Nucleus accumbens (tissue), 56 donors: ENCODE data around the gene CPLX4.

Experiments used
- DNase-seq, 56 donors: peaks; one replicate each; lab custom pipeline; 2025; lab: John Stamatoyannopoulos, UW

The CPLX4 gene, protein sequence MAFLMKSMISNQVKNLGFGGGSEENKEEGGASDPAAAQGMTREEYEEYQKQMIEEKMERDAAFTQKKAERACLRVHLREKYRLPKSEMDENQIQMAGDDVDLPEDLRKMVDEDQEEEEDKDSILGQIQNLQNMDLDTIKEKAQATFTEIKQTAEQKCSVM

DNA sequence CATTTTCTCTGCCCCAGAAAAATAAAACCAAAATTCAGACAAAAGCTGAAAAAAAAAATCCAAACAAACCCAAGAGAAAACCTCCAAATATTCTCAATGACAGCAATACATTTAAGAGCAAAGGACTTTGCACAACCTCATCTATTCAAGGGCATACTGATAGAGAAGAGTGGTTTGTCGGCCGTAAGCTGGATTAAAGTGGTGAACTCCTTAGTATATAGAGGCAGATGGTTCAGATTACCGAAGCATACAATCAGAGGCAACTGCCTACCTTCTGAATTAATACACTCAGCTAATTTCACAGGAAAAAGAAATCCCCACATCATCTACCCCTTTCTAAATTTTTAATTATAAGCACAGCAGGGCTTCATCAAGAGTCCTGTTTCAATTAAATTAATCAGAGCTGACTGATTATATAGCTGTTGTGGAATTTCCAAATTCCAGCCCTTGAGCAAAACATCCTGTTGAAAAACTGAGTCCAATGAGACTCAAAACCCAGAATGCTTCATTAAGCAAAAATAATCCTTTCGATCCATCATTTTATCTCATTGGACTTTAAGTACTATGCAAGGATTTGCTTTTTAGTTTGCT, at the start of gene CPLX4:
Gene CPLX4 (minus strand): TSS at position 190 of the 591 bp plus-strand sequence. CDS start 187 bp downstream, at position 3.
- DNase-seq, result no peak

DNA sequence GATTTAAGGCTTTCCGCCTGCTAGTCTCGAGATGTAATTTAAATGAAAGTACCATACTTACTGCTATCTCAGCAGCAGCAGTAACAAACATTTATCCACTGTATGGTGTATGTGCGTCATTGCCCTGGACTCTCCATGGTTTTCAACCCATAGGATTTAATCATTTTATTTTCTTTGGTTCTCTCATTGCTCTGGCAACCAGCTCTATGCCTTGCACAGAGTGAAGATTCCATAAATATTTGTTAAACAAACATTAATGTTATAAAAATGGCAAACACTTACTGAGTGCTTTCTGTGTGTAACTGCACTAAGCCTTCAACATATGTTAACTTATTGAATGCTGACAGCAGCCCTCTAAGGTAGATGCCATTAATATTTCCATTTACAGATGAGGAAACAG, 41.9 kb upstream of the CPLX4 start:
- no peak for DNase-seq

DNA sequence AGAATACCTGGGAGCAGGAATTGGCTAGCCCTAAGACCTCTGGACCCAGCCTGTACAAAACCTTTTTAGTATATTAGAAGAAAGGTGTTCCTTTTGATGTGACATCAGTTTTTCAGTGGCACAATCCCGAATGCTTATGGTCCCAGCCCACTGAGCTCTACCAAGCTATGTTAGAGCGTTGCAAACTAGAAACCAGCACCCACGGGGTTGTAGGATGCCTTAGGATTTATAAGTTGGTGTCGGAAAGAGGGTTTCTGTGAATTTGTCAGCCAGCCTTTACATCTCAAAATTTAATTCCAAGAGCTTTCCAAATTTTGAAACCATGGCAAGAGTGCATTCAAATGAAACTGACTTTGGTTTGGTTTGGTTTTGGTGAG, 41.1 kb upstream of the CPLX4 start:
- peak in 3 of 56 donors; percentile 37 to 55 (median 41) for DNase-seq

DNA sequence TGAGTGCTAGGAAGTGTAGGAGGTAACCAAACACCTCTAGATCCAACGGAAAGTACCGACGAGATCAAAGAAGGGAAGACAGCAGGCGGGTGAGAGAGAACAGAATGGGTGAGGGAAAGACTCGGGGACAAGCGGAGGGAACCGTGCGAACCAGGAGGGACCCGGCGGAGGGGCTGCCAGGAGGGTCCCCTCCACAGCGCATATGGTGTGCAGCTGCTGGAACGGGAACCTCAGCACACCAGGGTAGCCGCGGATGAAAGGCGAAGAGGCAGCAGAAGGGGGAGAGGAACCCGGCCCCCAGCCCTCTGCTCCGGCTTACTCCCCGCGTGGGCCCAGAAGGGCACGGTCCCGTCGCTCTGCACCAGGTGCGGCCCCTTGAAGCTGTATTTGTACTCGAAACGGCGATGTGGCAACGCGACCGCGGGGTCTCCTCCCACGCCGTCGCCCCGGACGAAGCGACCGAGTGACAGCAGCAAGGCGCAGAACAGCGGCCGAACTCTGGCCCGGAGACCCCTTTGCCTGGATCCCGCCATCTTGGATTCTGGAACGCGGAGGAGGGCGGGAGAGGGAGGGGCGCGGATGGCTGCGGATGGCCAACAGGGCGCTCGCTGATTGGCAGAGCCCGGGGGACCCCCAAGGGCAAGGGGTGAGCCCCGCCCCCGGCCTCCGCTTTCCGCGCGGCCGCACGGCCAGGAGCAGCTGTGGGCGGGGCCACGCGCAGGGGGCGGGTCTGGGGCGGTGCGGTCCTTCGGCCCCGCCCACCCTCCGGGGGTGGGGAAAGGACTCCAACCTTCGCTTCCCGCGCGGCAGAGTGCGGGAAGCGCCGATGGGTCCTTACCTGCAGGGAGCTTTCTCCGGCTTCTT, 40.5 kb upstream of the CPLX4 start, which contains the start of gene LMAN1:
Gene LMAN1 (minus strand): TSS at position 554 of the 864 bp plus-strand sequence. CDS start 21 bp downstream, at position 533.
- peak; percentile 52 to 98 (median 90) for DNase-seq

DNA sequence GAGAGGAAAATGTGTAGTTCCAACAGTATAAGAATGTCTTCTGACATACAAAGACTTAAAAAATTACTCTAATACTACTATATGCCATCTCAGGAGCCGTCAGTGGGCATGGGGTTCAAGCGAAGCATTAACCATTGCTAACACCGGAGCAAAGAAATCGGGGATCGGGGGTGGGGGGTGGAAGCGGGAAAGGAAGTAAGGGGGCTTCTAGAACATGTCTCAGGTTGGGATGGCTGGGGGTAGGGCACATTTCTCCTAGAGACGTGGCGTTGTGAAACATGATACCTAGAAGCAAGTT, 39.9 kb upstream of the CPLX4 start:
- peak in 9 of 56 donors; percentile 2 to 40 (median 30) for DNase-seq

DNA sequence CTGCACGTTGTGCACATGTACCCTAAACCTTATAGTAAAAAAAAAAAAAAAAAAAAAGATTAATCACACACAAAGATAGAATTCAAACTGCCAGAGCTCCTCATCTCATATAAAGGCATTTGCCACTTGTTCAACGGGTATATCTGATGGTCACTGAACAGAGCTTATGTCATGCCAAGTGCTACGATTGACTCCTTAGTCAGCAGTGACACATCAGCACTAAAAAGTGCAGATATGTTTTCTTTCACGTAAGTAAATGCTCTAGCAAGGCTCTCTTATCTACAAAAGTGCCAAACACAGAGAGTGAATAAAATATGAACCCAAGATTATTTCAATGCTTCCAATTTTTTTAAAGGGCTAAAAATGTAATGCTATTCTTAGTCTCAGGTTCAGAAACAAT, 39.5 kb upstream of the CPLX4 start:
- DNase-seq, result no peak

DNA sequence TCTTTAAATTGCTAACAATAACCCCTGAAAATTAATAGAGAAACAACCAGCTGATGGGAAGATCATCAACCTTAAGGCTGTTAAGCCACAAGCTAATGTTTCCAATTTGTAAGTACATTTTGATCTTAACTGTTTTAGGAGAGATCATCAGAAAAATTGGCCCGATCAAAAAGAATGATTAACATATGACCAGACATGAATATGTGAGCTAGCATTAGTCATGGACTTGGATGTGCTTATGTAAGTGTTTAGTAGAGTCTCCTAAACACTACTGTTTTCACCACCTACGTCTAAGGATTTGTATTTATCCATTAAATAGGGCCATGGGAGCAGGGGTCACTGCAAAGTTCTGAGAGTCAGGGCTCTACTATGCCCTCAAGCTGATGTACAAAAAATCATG, 36.3 kb upstream of the CPLX4 start:
- DNase-seq, result no peak

DNA sequence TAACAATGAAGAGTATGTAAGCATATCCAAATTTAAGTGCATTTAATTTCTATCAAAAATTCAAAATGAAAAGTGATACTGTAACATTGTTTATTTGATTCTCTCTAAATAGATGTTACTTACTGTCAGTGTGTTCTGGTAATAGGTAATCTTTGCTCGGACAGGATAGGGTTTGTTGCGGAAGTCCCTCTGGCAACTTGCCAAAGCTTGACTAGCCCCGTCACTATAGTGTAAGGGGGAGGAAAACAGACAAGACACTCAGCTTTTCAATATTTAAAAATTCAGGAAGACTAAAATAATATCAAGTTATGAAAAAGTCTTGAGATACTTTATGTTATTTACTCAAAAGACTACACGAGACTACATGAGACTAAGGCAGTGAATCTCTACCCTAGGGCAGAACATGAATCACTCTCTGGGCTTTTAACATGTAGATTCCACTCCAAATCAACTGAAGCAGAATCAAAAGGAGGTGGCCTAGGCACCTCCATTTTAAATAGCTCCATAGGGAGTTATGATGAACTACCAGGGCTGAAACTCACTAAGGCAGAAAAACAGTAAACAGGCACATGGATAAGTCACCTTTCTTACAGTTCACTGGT, 34.7 kb upstream of the CPLX4 start:
- no peak for DNase-seq

DNA sequence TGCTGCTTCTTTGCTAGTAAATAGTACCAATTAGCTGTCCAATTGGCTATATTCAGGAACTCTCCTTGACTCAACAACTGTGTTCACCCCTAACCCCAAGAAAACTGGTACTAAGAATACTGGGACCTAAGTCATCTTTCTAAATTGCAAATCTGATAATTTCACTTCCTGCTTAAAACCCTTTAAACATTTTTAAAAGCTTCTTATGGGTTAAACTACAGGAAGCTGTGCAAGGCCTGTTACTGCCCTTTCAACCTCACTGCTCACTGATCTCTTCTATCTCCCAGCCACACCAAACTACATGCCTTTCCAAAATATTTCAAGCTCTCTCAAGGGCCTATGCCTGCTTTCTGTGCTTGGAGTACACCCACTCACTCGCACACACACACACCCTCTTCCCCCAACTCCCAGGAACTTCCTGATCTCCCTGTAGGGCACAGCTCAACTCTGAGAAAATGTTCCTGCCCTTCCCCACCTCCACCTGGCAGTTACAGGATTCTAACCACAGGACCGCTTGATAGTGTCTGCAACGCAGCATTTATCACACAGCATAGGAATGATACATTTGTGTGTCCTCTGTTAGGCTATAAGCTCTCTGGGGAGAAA, 33.9 kb upstream of the CPLX4 start:
- DNase-seq, result peak in 7 of 56 donors; percentile 4 to 33 (median 7)

DNA sequence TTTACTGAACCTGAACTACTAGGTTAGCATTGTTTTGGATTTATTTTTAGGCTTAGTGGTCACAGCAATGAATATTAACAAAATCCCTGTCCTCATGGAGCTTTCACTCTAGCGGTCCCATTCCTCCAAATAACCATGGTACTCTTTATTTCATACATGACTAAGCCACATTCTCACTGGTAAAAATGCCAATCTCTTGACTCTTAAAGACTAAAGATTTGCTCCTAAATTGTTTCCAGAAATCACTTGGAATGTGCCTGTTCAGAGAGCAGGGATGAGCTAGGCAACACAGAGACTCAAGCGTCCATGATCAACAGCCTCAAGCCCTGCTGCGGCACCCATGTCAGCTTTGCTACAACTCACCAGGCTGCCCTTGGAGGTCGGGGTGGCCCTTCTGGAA, 27.1 kb upstream of the CPLX4 start:
- no peak for DNase-seq

DNA sequence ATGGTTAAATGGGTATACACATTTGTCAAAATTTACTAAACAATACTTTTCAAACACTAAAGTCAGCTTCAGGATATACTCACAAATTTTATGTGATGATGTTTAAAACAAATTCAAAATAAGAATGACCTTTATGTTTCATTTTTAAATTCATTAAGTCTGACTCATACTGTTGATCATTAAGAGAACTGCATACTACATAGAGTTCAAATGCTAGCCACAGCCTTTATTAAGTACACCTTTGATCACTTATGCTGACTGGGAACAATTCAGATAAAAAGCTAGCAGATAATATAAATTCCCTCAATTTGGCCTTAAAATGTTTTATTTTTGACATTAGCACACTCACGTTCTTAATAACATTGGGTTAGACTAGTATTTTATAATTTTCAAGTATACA, 26.5 kb upstream of the CPLX4 start:
- no peak for DNase-seq

DNA sequence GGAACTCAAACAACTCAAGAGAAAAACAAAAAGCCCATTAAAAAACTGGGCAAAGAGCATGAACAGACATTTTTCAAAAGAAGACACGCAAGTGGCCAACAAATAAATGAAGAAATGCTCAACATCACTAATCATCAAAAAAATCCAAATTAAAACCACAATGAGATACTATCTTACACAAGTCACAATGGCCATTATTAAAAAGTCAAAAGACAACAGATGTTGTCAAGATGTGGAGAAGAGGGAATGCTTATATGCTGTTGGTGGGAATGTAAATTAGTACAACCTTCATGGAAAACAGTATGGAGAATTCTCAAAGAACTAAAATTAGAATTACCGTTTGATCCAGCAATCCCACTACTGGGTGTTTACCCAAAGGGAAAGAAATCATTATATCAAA, 25.5 kb upstream of the CPLX4 start:
- no peak for DNase-seq

DNA sequence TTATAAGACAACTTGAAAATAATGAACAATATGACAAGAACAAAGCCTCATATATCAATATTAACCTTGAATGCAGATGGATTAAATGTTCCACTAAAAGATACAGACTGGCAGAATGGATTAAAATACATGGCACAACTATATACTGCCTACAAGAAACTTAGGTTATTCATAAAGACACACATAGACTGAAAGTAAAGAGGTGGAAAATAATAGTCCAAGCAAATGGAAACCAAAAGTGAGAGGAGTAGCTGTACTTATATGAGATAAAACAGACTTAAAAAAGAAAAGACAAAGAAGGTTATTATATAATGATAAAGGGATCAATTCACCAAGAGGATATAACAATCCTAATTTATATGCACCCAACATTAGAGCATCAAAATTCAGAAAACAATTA, 22.4 kb upstream of the CPLX4 start:
- no peak for DNase-seq

DNA sequence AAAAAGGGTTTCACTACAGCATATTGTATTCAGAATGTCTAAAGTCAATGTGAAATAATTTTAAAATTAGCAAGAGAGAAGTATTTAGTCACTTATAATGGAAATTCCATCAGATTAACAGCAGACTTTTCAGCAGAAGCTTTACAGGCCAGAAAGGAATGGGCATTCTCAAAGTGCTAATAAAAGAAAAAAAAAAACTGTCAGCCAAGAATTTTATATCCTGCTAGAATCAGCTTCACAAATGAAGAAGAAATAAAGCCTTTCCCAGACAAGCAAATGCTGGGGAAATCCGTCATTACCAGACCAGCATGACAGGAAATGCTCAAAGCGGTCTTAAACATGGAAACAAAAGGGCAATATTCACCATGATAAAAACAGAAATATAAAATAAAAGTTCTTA, 21.9 kb upstream of the CPLX4 start:
- no peak for DNase-seq

DNA sequence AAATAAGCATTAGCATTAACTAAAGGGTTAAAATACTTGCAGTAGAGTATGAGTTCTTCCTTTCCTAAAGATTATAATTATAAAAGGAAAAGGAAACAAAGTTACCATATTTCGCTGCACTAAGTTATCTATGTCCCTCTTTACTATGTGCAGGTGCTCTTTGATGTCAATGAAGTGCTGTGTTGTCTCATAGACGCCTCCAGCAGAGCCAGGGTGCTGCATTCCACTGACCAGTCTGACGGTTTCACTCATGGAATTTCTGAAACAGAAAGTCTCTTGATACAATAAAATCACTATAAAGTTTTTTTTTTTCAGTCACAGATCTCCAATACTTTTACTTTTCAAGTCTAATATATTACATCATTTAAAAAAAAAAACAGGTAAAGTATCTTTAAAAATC, 14.5 kb upstream of the CPLX4 start:
- DNase-seq, result no peak

DNA sequence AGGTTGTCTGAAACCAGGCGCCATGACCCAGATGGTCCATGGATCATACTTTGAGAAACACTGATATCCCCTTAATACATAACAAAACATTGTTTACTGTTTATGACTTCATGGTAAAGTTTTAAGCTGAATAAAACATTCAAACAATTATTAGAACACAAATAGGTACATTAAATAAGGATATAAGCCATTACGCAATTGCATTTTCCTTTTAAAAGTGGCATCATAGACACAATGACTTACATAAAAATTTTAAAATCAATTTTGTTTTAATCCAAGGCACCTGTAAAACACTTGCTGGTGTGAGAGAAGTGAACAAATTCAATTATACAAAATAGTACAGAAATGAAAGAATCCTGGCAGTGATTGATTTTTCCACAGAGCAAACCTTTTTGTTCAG, 10.2 kb upstream of the CPLX4 start:
- DNase-seq, result no peak

DNA sequence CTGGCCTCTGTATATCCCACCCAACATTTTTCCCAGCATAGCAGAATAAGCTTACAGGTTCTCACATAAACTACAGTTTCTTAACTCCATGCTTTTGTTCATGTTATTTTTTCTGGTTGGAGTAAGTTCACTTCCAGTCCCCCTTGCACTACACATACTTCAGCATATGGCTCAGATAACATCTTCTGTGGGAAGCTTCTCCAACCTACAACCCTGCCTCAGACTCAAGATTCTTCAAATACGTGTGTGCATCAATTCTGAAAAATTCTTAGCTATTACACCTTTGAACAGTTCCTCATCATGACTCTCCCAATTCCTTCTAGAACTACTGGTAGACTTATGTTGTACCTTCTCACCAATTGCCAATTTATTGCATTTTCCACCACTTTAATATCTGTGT, 7.5 kb upstream of the CPLX4 start:
- DNase-seq, result no peak

DNA sequence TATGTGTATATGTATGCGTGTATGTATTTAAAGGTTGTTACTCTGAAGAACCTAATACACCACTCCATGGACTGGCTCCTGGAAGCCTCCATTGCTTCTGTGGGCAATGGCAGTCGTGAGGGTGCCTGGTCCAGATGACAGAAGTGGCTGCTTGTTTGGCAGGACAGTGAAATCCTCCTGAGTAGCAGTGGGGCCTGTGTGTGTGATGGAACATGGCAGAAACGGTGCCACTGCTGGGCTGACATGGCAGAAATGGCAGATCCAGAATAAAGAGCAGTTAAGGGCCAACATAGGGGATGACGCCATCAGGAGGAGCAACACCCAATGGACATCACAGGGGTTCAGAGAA, 6.1 kb upstream of the CPLX4 start:
- DNase-seq, result no peak

DNA sequence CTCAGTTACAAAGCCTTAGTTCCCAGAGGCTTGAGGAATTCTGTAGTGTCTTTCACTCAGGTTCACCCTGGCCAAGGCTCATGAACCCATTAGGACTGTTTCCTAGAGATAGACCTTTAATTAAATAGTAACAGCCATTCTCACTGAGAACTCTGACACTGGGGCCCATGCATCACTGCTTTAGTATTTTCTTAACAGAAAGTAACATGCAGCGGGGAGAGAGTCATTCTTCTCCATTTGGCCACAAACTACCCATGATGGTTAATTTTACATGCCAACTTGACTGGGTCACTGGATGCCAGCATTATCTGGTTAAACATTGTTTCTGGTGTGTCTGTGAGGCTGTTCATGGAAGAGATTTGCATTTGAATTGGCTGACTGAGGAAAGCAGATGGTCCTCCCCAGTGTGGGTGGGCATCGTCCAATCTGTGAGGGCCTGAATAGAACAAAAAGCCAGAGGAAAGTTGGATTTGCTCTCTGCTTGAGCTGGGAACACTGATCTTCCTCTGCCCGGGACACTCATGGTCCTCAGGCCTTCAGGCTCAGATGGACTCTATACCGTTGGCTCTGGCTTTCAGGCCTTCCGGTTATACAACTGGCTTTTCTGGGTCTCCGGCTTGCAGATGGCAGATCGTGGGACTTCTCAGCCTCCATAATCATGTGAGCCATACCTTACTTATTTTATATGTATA, 5.6 kb upstream of the CPLX4 start:
- no peak for DNase-seq

DNA sequence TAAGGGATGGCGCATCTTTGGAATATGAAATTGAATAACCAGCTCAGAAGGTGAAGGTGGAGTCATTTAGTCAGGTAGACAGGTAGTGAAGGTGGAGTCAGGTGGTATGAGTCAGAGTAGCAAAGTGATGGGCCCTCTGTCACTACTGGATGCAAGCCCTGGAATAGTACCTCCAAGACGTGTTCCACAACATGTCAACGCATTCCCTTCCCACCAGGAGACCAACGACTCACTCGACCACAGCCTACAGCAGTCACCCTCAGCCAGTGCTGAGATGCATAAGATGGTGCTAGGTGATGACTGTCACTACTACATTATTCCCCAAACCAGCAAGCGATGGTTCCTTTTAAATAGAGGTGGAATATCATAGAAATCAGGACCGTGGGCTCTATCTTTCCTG, 6.8 kb downstream of the CPLX4 start:
- no peak for DNase-seq

DNA sequence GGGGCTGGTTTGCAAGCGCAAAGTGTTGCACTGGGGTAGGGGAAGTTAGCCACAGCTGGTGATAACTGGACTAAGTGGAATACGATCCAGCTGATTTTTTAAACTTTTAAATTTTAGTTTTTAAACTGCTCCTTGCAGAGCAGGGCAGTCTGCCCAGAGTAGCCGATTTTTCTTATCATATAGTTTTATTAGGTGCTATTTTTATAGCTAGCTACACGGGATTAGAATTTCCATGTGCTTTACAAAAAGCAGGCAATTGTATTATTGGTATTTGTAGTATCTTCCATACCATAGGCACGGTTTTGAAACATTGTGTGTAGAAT, 9.6 kb downstream of the CPLX4 start:
- DNase-seq, result no peak
